Upper lobe of left lung (tissue), 4 donors: ENCODE results near the gene DNAH12.

Source experiments
- CTCF ChIP-seq, 6 experiments: fragments of 450-650 bp in 4 of 6; fragments of 200-600 bp in 2 of 6; sonication (generic) in 2 of 6; IDR thresholded peaks; one replicate each; pipeline ENCODE4 v1.5.1; 2016 to 2019; ENCODE audit warnings: antibody characterized with exemption in 6 of 6
- POLR2AphosphoS5 ChIP-seq, 2 donors: sonication (generic); formaldehyde crosslinking; IDR thresholded peaks; one replicate each; pipeline ENCODE4 v1.5.1; 2017; ENCODE audit warnings: antibody characterized with exemption in 2 of 2

DNA sequence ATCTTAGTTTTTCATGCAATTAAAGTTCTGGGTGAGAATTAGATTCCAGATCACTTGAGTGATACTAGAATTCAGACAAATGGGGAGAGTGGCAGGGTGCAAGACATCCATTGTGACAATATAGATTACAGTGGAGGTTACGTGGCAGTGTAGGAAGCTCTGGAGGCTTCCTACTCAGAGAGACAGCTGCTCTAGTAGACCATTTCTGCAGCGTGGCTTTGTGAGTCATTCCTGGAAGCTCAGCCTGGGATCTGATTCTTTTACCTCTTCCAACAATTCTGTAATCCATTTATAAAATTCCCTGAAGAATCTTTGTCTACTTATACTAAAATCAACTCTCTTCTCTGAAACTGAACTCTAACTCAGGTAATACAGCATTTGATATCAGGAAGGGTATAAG, 161.2 kb downstream of the DNAH12 start:
- no peak for TF ChIP-seq POLR2AphosphoS5 (IDR thresholded peaks at IDR 0.05)
- TF ChIP-seq CTCF (IDR thresholded peaks at IDR 0.05) = no peak
